ENCODE measurements around the gene PPP5C.

The PPP5C gene

GRCh38 chr19:46371371-46371901 lies 24.5 kb downstream of the PPP5C start:
- H3K4me2 ChIP-seq (ENCODE audit: low read depth, low read length, poor library complexity, severe bottlenecking): no peak overlapping the region
- no peak overlapping the region for H3K4me3 ChIP-seq (ENCODE audit: low read length, poor library complexity, severe bottlenecking)
- H3K4me1 ChIP-seq (ENCODE audit: insufficient read depth, low read length, poor library complexity, severe bottlenecking): no peaks in the 10 kb centered on the region
- no peaks in the 10 kb centered on the region for H3K27me3 ChIP-seq (ENCODE audit: insufficient read depth, low read length, poor library complexity, severe bottlenecking)
- no peak for TF ChIP-seq EZH2phosphoT487 (IDR thresholded peaks at IDR 0.05; ENCODE audit: borderline replicate concordance)
- no peak for TF ChIP-seq CTCF (conservative IDR thresholded peaks at IDR 0.05; ENCODE audit: low read length)
- H3K9me2 ChIP-seq (replicated peaks; ENCODE audit: low read depth, low read length): no peaks in the 10 kb centered on the region
- H3K9me3 ChIP-seq (ENCODE audit: insufficient read depth, low read depth, low read length): no peaks in the 10 kb centered on the region
- no peak overlapping the region for H3K9ac ChIP-seq (ENCODE audit: low read depth, low read length, poor library complexity, severe bottlenecking)
- H3K79me2 ChIP-seq (ENCODE audit: insufficient read depth, low read length): no peaks in the 10 kb centered on the region; the same call in 1 of the 2 replicates
- no peak overlapping the region for H2AFZ ChIP-seq (ENCODE audit: low read length)
- H3F3A ChIP-seq (ENCODE audit: low read depth): no peaks in the 10 kb centered on the region
- H4K20me1 ChIP-seq (ENCODE audit: insufficient read depth, low read length, poor library complexity, severe bottlenecking): peaks cover 15% of the 10 kb centered on the region
- H3K36me3 ChIP-seq (ENCODE audit: insufficient read depth, low read length): peaks cover 32% of the 10 kb centered on the region; the same call in 1 of the 2 replicates

- H2AFZ ChIP-seq (ENCODE audit: low read length): no peak overlapping the region
- H3K36me3 ChIP-seq (ENCODE audit: insufficient read depth, low read length): peaks cover 32% of the 10 kb centered on the region; the same call in 1 of the 2 replicates
- H3K4me3 ChIP-seq (ENCODE audit: low read length, poor library complexity, severe bottlenecking): no peak overlapping the region
- H3K27me3 ChIP-seq (ENCODE audit: insufficient read depth, low read length, poor library complexity, severe bottlenecking): no peaks in the 10 kb centered on the region
- no peaks in the 10 kb centered on the region for H3K9me2 ChIP-seq (replicated peaks; ENCODE audit: low read depth, low read length)
- H3F3A ChIP-seq (ENCODE audit: low read depth): no peaks in the 10 kb centered on the region
- H3K79me2 ChIP-seq (ENCODE audit: insufficient read depth, low read length): no peaks in the 10 kb centered on the region; the same call in 1 of the 2 replicates
- no peaks in the 10 kb centered on the region for H3K4me1 ChIP-seq (ENCODE audit: insufficient read depth, low read length, poor library complexity, severe bottlenecking)
- no peak for TF ChIP-seq EZH2phosphoT487 (IDR thresholded peaks at IDR 0.05; ENCODE audit: borderline replicate concordance)
- H3K9me3 ChIP-seq (ENCODE audit: insufficient read depth, low read depth, low read length): no peaks in the 10 kb centered on the region
- no peak overlapping the region for H3K9ac ChIP-seq (ENCODE audit: low read depth, low read length, poor library complexity, severe bottlenecking)
- H3K4me2 ChIP-seq (ENCODE audit: low read depth, low read length, poor library complexity, severe bottlenecking): no peak overlapping the region
- H4K20me1 ChIP-seq (ENCODE audit: insufficient read depth, low read length, poor library complexity, severe bottlenecking): peaks cover 10% of the 10 kb centered on the region
These were observed 26.1 kb downstream of the PPP5C start for GRCh38 chr19:46372901-46373490.

- H4K20me1 ChIP-seq (ENCODE audit: insufficient read depth, low read length, poor library complexity, severe bottlenecking): peaks cover 10% of the 10 kb centered on the region
- H3K9ac ChIP-seq (ENCODE audit: low read depth, low read length, poor library complexity, severe bottlenecking): no peak overlapping the region
These were observed 26.8 kb downstream of the PPP5C start for GRCh38 chr19:46373491-46374359.

More at GRCh38 chr19:46373491-46374359, 26.8 kb downstream of the PPP5C start:
- H3K4me3 ChIP-seq (ENCODE audit: low read length, poor library complexity, severe bottlenecking): no peak overlapping the region
- no peaks in the 10 kb centered on the region for H3K9me2 ChIP-seq (replicated peaks; ENCODE audit: low read depth, low read length)
- TF ChIP-seq CTCF (conservative IDR thresholded peaks at IDR 0.05; ENCODE audit: low read length) (no peak), EZH2phosphoT487 (IDR thresholded peaks at IDR 0.05; ENCODE audit: borderline replicate concordance) (no peak)
- H3K4me1 ChIP-seq (ENCODE audit: insufficient read depth, low read length, poor library complexity, severe bottlenecking): no peaks in the 10 kb centered on the region
- peaks cover 38% of the 10 kb centered on the region; the same call in 1 of the 2 replicates for H3K36me3 ChIP-seq (ENCODE audit: insufficient read depth, low read length)
- no peaks in the 10 kb centered on the region; the same call in 1 of the 2 replicates for H3K79me2 ChIP-seq (ENCODE audit: insufficient read depth, low read length)
- H3K4me2 ChIP-seq (ENCODE audit: low read depth, low read length, poor library complexity, severe bottlenecking): no peak overlapping the region
- H3K27me3 ChIP-seq (ENCODE audit: insufficient read depth, low read length, poor library complexity, severe bottlenecking): no peaks in the 10 kb centered on the region
- H3F3A ChIP-seq (ENCODE audit: low read depth): no peaks in the 10 kb centered on the region
- no peak overlapping the region for H2AFZ ChIP-seq (ENCODE audit: low read length)
- no peaks in the 10 kb centered on the region for H3K9me3 ChIP-seq (ENCODE audit: insufficient read depth, low read depth, low read length)
